Epidermal melanocyte (primary cell): ENCODE data around the gene LY6G6C.

ENCODE experiments used
- DNase-seq: peaks from one replicate; pipeline ENCODE4 v3.0.0; 2011; ENCODE audit warnings: low spot score; ENCODE audit not compliant: insufficient read length

The LY6G6C gene

GRCh38 chr6:31721351-31722020, at the start of gene LY6G6C:
Gene LY6G6C (minus strand): TSS chr6:31721746. CDS start chr6:31721679, 67 bp downstream.
- DNase-seq, result no peak

GRCh38 chr6:31770860-31771259, 49.3 kb upstream of the LY6G6C start:
- no peak for DNase-seq

- DNase-seq, result peak; percentile 86
These were observed 48.3 kb upstream of the LY6G6C start for GRCh38 chr6:31769684-31770371.

GRCh38 chr6:31768363-31769257, 47.1 kb upstream of the LY6G6C start:
- no peak for DNase-seq

- no peak for DNase-seq
These were observed 45.6 kb upstream of the LY6G6C start for GRCh38 chr6:31767096-31767645.

- DNase-seq, result no peak
These were observed 44.6 kb upstream of the LY6G6C start for GRCh38 chr6:31765910-31766794.

- no peak for DNase-seq
These were observed 44.0 kb upstream of the LY6G6C start for GRCh38 chr6:31765559-31765909.

GRCh38 chr6:31764198-31764597, 42.7 kb upstream of the LY6G6C start:
- no peak for DNase-seq

- peak; percentile 89 for DNase-seq
These were observed 42.0 kb upstream of the LY6G6C start for GRCh38 chr6:31763619-31763940.

GRCh38 chr6:31762878-31763618, 41.5 kb upstream of the LY6G6C start:
- DNase-seq, result no peak

GRCh38 chr6:31762356-31762755, 40.8 kb upstream of the LY6G6C start, which contains the start of gene SAPCD1:
Gene SAPCD1 (plus strand): TSS chr6:31762656. CDS start chr6:31763055, 399 bp downstream.
- no peak for DNase-seq

- DNase-seq, result no peak
These were observed 39.8 kb upstream of the LY6G6C start for GRCh38 chr6:31761343-31761742.

- DNase-seq, result no peak
These were observed 39.2 kb upstream of the LY6G6C start for GRCh38 chr6:31760790-31761189.

- no peak for DNase-seq
These were observed 36.7 kb upstream of the LY6G6C start for GRCh38 chr6:31758281-31758680.

GRCh38 chr6:31752739-31753319, 31.3 kb upstream of the LY6G6C start:
- DNase-seq, result no peak

- DNase-seq, result no peak
These were observed 29.0 kb upstream of the LY6G6C start for GRCh38 chr6:31750411-31751022.

- no peak for DNase-seq
These were observed 27.9 kb upstream of the LY6G6C start for GRCh38 chr6:31749301-31750036.

- no peak for DNase-seq
These were observed 22.9 kb upstream of the LY6G6C start for GRCh38 chr6:31744422-31744821.

- DNase-seq, result no peak
These were observed 21.3 kb upstream of the LY6G6C start for GRCh38 chr6:31742894-31743293.
